ENCODE measurements around the gene SKOR2.

SKOR2 gene

GRCh38 chr18:47247416-47248114 is 3.9 kb downstream of the SKOR2 start:
- no peak for DNase-seq (ENCODE audit: low read depth)
- H3K4me3 ChIP-seq (replicated peaks; ENCODE audit: low read depth, low read length), result no peak overlapping the region
- no peak for TF ChIP-seq CTCF (IDR thresholded peaks at IDR 0.05; ENCODE audit: low read length, missing control alignments)

- no peak overlapping the region for H3K4me3 ChIP-seq (replicated peaks; ENCODE audit: low read depth, low read length)
- no peak for DNase-seq (ENCODE audit: low read depth)
- no peak for TF ChIP-seq CTCF (IDR thresholded peaks at IDR 0.05; ENCODE audit: low read length, missing control alignments)
These were observed 4.4 kb downstream of the SKOR2 start for GRCh38 chr18:47247036-47247415.

GRCh38 chr18:47246027-47246971 is 5.2 kb downstream of the SKOR2 start:
- H3K4me3 ChIP-seq (replicated peaks; ENCODE audit: low read depth, low read length), result no peak overlapping the region
- TF ChIP-seq CTCF (IDR thresholded peaks at IDR 0.05; ENCODE audit: low read length, missing control alignments), result no peak
- DNase-seq (ENCODE audit: low read depth), result no peak

- no peak for DNase-seq (ENCODE audit: low read depth)
- H3K4me3 ChIP-seq (replicated peaks; ENCODE audit: low read depth, low read length), result no peak overlapping the region
- TF ChIP-seq CTCF (IDR thresholded peaks at IDR 0.05; ENCODE audit: low read length, missing control alignments), result no peak
These were observed 7.4 kb downstream of the SKOR2 start for GRCh38 chr18:47244086-47244485.

GRCh38 chr18:47235096-47235495 is 16.4 kb downstream of the SKOR2 start:
- no peak for TF ChIP-seq CTCF (IDR thresholded peaks at IDR 0.05; ENCODE audit: low read length, missing control alignments)
- DNase-seq (ENCODE audit: low read depth), result no peak
- H3K4me3 ChIP-seq (replicated peaks; ENCODE audit: low read depth, low read length), result no peak overlapping the region

GRCh38 chr18:47226660-47227059 is 24.8 kb downstream of the SKOR2 start:
- no peak overlapping the region for H3K4me3 ChIP-seq (replicated peaks; ENCODE audit: low read depth, low read length)
- DNase-seq (ENCODE audit: low read depth), result no peak
- TF ChIP-seq CTCF (IDR thresholded peaks at IDR 0.05; ENCODE audit: low read length, missing control alignments), result no peak

All from fibroblast of pulmonary artery (primary cell).